Smooth muscle cell of the pulmonary artery (primary cell): Measurements from ENCODE around the gene PLEKHB2. TPM values are rescaled to one million over a fixed set of nuclear protein-coding genes. Genes with fewer than 3 reads are reported as not detected.

ENCODE experiments used
- total RNA-seq: library from RNA; depleted of rRNA; stranded (reverse); fragments of >200 nt; gene quantifications from 2 replicates; pipeline ENCODE4 v1.2.3, GENCODE V29; 2014

Gene PLEKHB2
- total RNA-seq: 105 and 131 TPM in 2 replicates

GRCh38 chr2:131105156-131105949 lies at the start of gene PLEKHB2:
TSS of gene PLEKHB2 (plus strand) at chr2:131105336. CDS start at chr2:131120942, 15,606 bp downstream.

GRCh38 chr2:131093006-131093695 lies 12.0 kb upstream of the PLEKHB2 start, which contains the start of gene FAM168B:
TSS of gene FAM168B (minus strand) at chr2:131093460. CDS start at chr2:131082646, 10,814 bp downstream.

Other genes with a start within 250 kb of the PLEKHB2 start
- gene FAM168B, start 11.9 kb upstream of the PLEKHB2 start, total RNA-seq: 98.4 and 100 TPM in 2 replicates
- gene POTEE, start 104.2 kb downstream of the PLEKHB2 start, total RNA-seq: not detected in 2 replicates